GM18907 (cell line): Measurements from ENCODE around the gene TPO.
"Not testable (repeated sequence)": the region's sequence is repeated elsewhere in the genome, so short reads cannot be mapped to it uniquely, and the experiment has no call there.

Experiments
- ATAC-seq: cut with Tn5 transposase; IDR thresholded peaks from one replicate; pipeline ENCODE4 v1.9.1; 2021; ENCODE audit warnings: mild to moderate bottlenecking, moderate library complexity; ENCODE audit not compliant: unreplicated experiment

Gene TPO

GRCh38 chr2:1571477-1572417, 158.5 kb downstream of the TPO start:
- ATAC-seq = no peak

GRCh38 chr2:1572638-1573037, 159.4 kb downstream of the TPO start:
- no peak for ATAC-seq

GRCh38 chr2:1577846-1578245, 164.6 kb downstream of the TPO start:
- ATAC-seq = no peak

GRCh38 chr2:1581257-1581964, 168.1 kb downstream of the TPO start:
- ATAC-seq = not testable (repeated sequence)

- ATAC-seq = no peak
Observed at GRCh38 chr2:1581965-1582625, 168.8 kb downstream of the TPO start.

GRCh38 chr2:1582891-1583341, 169.7 kb downstream of the TPO start:
- ATAC-seq = no peak

GRCh38 chr2:1584051-1584531, 170.8 kb downstream of the TPO start:
- ATAC-seq = no peak

GRCh38 chr2:1584691-1585485, 171.6 kb downstream of the TPO start:
- ATAC-seq = no peak

GRCh38 chr2:1585635-1586034, 172.4 kb downstream of the TPO start:
- no peak for ATAC-seq

- no peak for ATAC-seq
Observed at GRCh38 chr2:1586251-1586922, 173.1 kb downstream of the TPO start.

- ATAC-seq = no peak
Observed at GRCh38 chr2:1586923-1587840, 173.9 kb downstream of the TPO start.

GRCh38 chr2:1588051-1588977, 175.1 kb downstream of the TPO start:
- ATAC-seq = no peak

- ATAC-seq = no peak
Observed at GRCh38 chr2:1588978-1589621, 175.8 kb downstream of the TPO start.

GRCh38 chr2:1590596-1591460, 177.6 kb downstream of the TPO start:
- ATAC-seq = no peak

- ATAC-seq = no peak
Observed at GRCh38 chr2:1591461-1591770, 178.2 kb downstream of the TPO start.
